Aorta (tissue), 5 donors: ENCODE data around the gene ACSBG1. TPM values are rescaled to one million over a fixed set of nuclear protein-coding genes. Genes with fewer than 3 reads are reported as not detected.

Source experiments
- ATAC-seq: fragments of 200-7000 bp; cut with Tn5 transposase; one replicate; pipeline ENCODE4 v1.9.1; 2022; ENCODE audit warnings: moderate library complexity; ENCODE audit not compliant: low FRiP score
- DNase-seq, 2 donors: peaks; one replicate each; pipeline ENCODE4 v3.0.0-alpha.2; 2020
- H3K27ac ChIP-seq, 2 donors: one replicate each; pipeline ENCODE4 v1.5.1; 2013; ENCODE audit warnings: low read length in 2 of 2, mild to moderate bottlenecking in 2 of 2, moderate library complexity in 2 of 2, control low read depth in 1 of 2, inconsistent platforms in 1 of 2, low read depth in 1 of 2
- H3K27me3 ChIP-seq, 2 donors: one replicate each; pipeline ENCODE4 v1.6.1; 2013; ENCODE audit warnings: control low read depth in 1 of 2, low read length in 1 of 2, mild to moderate bottlenecking in 1 of 2, moderate library complexity in 1 of 2; ENCODE audit not compliant: insufficient read depth in 2 of 2, control insufficient read depth in 1 of 2
- H3K36me3 ChIP-seq, 2 donors: one replicate each; pipeline ENCODE4 v1.6.1; 2013; ENCODE audit warnings: control low read depth in 1 of 2, low read length in 1 of 2, mild to moderate bottlenecking in 1 of 2; ENCODE audit not compliant: insufficient read depth in 2 of 2, control insufficient read depth in 1 of 2
- H3K4me1 ChIP-seq, 2 donors: one replicate each; pipeline ENCODE4 v1.6.1; 2013; ENCODE audit warnings: low read length in 2 of 2, control low read depth in 1 of 2, mild to moderate bottlenecking in 1 of 2, moderate library complexity in 1 of 2; ENCODE audit not compliant: insufficient read depth in 2 of 2, control insufficient read depth in 1 of 2
- H3K4me3 ChIP-seq, 2 donors: one replicate each; pipeline ENCODE4 v1.5.1; 2013; ENCODE audit warnings: low read length in 2 of 2, control low read depth in 1 of 2, mild to moderate bottlenecking in 1 of 2
- H3K9me3 ChIP-seq: one replicate; pipeline ENCODE4 v1.6.1; 2013; ENCODE audit warnings: mild to moderate bottlenecking, low read length; ENCODE audit not compliant: control insufficient read depth
- WGBS, 2 donors: extraction: QIAGEN DNeasy Blood & Tissue Kit; methylation state at CpG; one replicate each; pipeline ENCODE4 v1.1.7; 2013; 5-methylcytosine and 5-hydroxymethylcytosine counted together
- intact Hi-C, 2 donors: fragments of 100-400 bp; cut with DNase I; formaldehyde crosslinking; loops; one replicate each; pipeline versions ENCODE4 v1.14.2 to v1.15.0; 2022
- polyA plus RNA-seq, 2 donors: library from polyadenylated mRNA; stranded (reverse); fragments of 200-250 nt; gene quantifications; one replicate each; pipeline ENCODE4 v1.2.3, GENCODE V29; 2013
- total RNA-seq, 2 donors: library from RNA; stranded (reverse); fragmentation: NEBNext Ultra II Directional; extraction: Animal tissue kit (Norgen Biotek cat#: 25700); gene quantifications; one replicate each; pipeline ENCODE4 v1.2.1, GENCODE V29; 2021
- donor health status: healthy with polysubstance abuse.
- donor health status: Bipolar disorder and iron deficiency.
- donor health status: DM: no; HTN: no; CAD: no.
- donor health status: DM: no; HTN: no; CAD: no.
- donor health status: DM: yes; HTN: yes; CAD: no.

Gene ACSBG1
- total and polyA plus RNA-seq, 4 donors = 0.18 to 0.25 TPM; not detected in 2

- DNase-seq = no peak
- Histone ChIP-seq H3K27ac (no peak overlapping the region), H3K4me1 (no peaks in the 10 kb centered on the region), H3K9me3 (no peaks in the 10 kb centered on the region), H3K4me3 (no peak overlapping the region), H3K36me3 (peaks cover 0 to 2% of the 10 kb centered on the region in 2 donors), H3K27me3 (no peaks in the 10 kb centered on the region)
- no peak for ATAC-seq
- intact Hi-C loops = no loop called here
- WGBS, 2 donors = 26 to 31% methylated on average over 12 of the region's 12 CpGs
These were observed 56.9 kb downstream of the ACSBG1 start for GRCh38 chr15:78177447-78177873.

GRCh38 chr15:78175330-78175729 is 59.0 kb downstream of the ACSBG1 start:
- no peak overlapping the region for H3K27ac ChIP-seq
- H3K4me3 ChIP-seq = no peak overlapping the region
- DNase-seq = no peak
- H3K27me3 ChIP-seq = no peaks in the 10 kb centered on the region
- intact Hi-C loops = no loop called here
- 12 to 48% methylated on average over 2 of the region's 2 CpGs for WGBS, 2 donors
- ATAC-seq = no peak
- no peaks in the 10 kb centered on the region for H3K4me1 ChIP-seq
- peaks cover 0 to 16% of the 10 kb centered on the region in 2 donors for H3K36me3 ChIP-seq
- H3K9me3 ChIP-seq = peaks cover 2% of the 10 kb centered on the region

- Histone ChIP-seq H3K36me3 (peaks cover 3 to 16% of the 10 kb centered on the region in 2 donors), H3K4me1 (no peaks in the 10 kb centered on the region), H3K27ac (no peak overlapping the region), H3K27me3 (no peaks in the 10 kb centered on the region), H3K9me3 (peaks cover 2% of the 10 kb centered on the region), H3K4me3 (no peak overlapping the region)
- intact Hi-C loops = no loop called here
- ATAC-seq (no peak), DNase-seq (no peak)
- WGBS, 2 donors = 81 to 87% methylated on average over 9 of the region's 9 CpGs
These were observed 60.0 kb downstream of the ACSBG1 start for GRCh38 chr15:78174401-78174800.

GRCh38 chr15:78171864-78172472 is 62.4 kb downstream of the ACSBG1 start:
- H3K4me3 ChIP-seq = no peak overlapping the region
- H3K9me3 ChIP-seq = peaks cover 2% of the 10 kb centered on the region
- DNase-seq (no peak), ATAC-seq (no peak)
- no peak overlapping the region for H3K27ac ChIP-seq
- peaks cover 3 to 16% of the 10 kb centered on the region in 2 donors for H3K36me3 ChIP-seq
- no peaks in the 10 kb centered on the region for H3K4me1 ChIP-seq
- intact Hi-C loops = no loop called here
- WGBS, 2 donors = 98% methylated on average over 9 of the region's 9 CpGs
- H3K27me3 ChIP-seq = no peaks in the 10 kb centered on the region

- no peak for ATAC-seq
- H3K4me3 ChIP-seq = no peak overlapping the region
These were observed 63.3 kb downstream of the ACSBG1 start for GRCh38 chr15:78170848-78171773.

GRCh38 chr15:78168608-78169007 is 65.8 kb downstream of the ACSBG1 start:
- no peak overlapping the region for H3K4me3 ChIP-seq
- 88 to 89% methylated on average over 5 of the region's 5 CpGs for WGBS, 2 donors
- intact Hi-C loops = no loop called here
- no peaks in the 10 kb centered on the region for H3K4me1 ChIP-seq
- no peaks in the 10 kb centered on the region for H3K27me3 ChIP-seq
- H3K27ac ChIP-seq = no peak overlapping the region
- DNase-seq (no peak), ATAC-seq (no peak)
- peaks cover 2% of the 10 kb centered on the region for H3K9me3 ChIP-seq
- H3K36me3 ChIP-seq = peaks cover 7 to 21% of the 10 kb centered on the region in 2 donors

More at GRCh38 chr15:78170848-78171773, 63.3 kb downstream of the ACSBG1 start:
- H3K4me1 ChIP-seq = no peaks in the 10 kb centered on the region
- no peak for DNase-seq
- no peak overlapping the region for H3K27ac ChIP-seq
- intact Hi-C loops = no loop called here
- 91% methylated on average over 17 of the region's 17 CpGs for WGBS, 2 donors
- no peaks in the 10 kb centered on the region for H3K27me3 ChIP-seq
- peaks cover 3 to 17% of the 10 kb centered on the region in 2 donors for H3K36me3 ChIP-seq
- H3K9me3 ChIP-seq = peaks cover 2% of the 10 kb centered on the region

- intact Hi-C loops = no loop called here
- Histone ChIP-seq H3K4me3 (no peak overlapping the region), H3K36me3 (peaks cover 7 to 19% of the 10 kb centered on the region in 2 donors), H3K27me3 (no peaks in the 10 kb centered on the region), H3K4me1 (no peaks in the 10 kb centered on the region), H3K27ac (no peak overlapping the region), H3K9me3 (peaks cover 2% of the 10 kb centered on the region)
- DNase-seq (no peak), ATAC-seq (no peak)
- 94% methylated on average over 10 of the region's 10 CpGs for WGBS, 2 donors
These were observed 67.0 kb downstream of the ACSBG1 start for GRCh38 chr15:78167227-78167888.

- Histone ChIP-seq H3K4me3 (no peak overlapping the region), H3K27me3 (no peaks in the 10 kb centered on the region), H3K9me3 (no peaks in the 10 kb centered on the region), H3K36me3 (peaks cover 7 to 10% of the 10 kb centered on the region in 2 donors), H3K27ac (no peak overlapping the region), H3K4me1 (no peaks in the 10 kb centered on the region)
- DNase-seq (no peak), ATAC-seq (no peak)
- intact Hi-C loops = no loop called here
- 95 to 100% methylated on average over 2 of the region's 2 CpGs for WGBS, 2 donors
These were observed 70.4 kb downstream of the ACSBG1 start for GRCh38 chr15:78164010-78164409.
